HG03196 (cell line): ENCODE results near the gene OR51A7.
"Not testable (repeated sequence)": the region's sequence is repeated elsewhere in the genome, so short reads cannot be mapped to it uniquely, and the experiment has no call there.

ENCODE experiments used
- ATAC-seq: cut with Tn5 transposase; IDR thresholded peaks from one replicate; pipeline ENCODE4 v1.9.1; 2021; ENCODE audit not compliant: unreplicated experiment

The OR51A7 gene

DNA sequence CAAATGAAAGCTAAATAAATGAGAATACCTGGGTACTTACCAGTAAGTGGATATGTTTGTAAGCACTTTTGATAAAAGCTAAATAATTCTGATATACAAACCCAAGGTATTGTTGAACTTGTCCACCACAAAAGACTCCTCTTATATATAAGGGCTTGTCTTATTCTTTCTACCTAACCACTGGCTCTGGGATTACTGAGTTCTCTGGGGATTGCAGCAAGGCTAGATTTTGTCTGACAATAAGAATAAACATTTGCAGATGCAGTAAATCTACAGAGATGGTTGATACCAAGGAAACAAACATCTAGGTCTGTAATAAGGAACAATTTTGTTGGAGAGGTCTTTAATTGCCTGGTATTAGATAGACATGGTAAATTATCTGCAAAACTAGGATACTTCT lies 43.9 kb downstream of the OR51A7 start, which contains the start of gene OR51A4:
OR51A4 (minus strand) TSS at position 101 of the 400 bp plus-strand sequence. CDS start 505 bp downstream, outside the sequence.
- no peak for ATAC-seq

- ATAC-seq = not testable (repeated sequence)
These were observed 52.0 kb downstream of the OR51A7 start, which contains the start of gene OR51A2 for GRCh38 chr11:4955613-4956012. Gene OR51A2 (minus strand): TSS chr11:4955713. CDS start chr11:4955713, 0 bp downstream.

DNA sequence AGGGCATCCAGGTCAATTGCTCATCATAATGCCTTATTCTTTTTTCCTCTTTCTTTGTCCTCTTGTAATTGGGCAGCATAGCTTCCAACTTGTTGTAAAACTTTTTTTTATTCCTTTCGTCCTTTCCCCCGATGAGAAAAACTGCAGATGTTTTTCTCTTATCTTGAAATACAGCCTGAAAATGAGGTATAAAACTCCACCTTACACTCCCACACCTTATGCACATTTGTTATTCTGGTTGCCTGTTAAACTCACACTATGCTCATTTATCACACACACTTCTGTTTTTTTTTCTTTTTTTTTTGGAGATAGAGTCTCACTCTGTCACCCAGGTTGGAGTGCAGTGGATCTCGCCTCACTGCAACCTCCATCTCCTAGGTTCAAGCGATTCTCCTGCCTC lies 53.8 kb downstream of the OR51A7 start:
- no peak for ATAC-seq
